T-helper 1 cell treated with Interleukin-12 subunit alpha and Interleukin-12 subunit beta and Interleukin-4 antibody, amounts not matched to agents 30 μg/mL and 1 μg/mL, for 36 hours (primary cell): Measurements from ENCODE around the gene PLCH2.
A peak's percentile ranks its signal among the peaks of the same experiment; 100 is the strongest.
"Not testable (repeated sequence)": the region's sequence is repeated elsewhere in the genome, so short reads cannot be mapped to it uniquely, and the experiment has no call there.

Experiments
- H3K27ac Mint-ChIP-seq: one replicate; pipeline ENCODE4 v1.8.0; 2021; ENCODE audit warnings: mild to moderate bottlenecking, mixed read lengths
- H3K27me3 Mint-ChIP-seq: one replicate; pipeline ENCODE4 v1.8.0; 2021; ENCODE audit warnings: low read depth, mixed read lengths
- H3K36me3 Mint-ChIP-seq: one replicate; pipeline ENCODE4 v1.8.0; 2021; ENCODE audit warnings: low read depth, mixed read lengths
- H3K4me1 Mint-ChIP-seq: one replicate; pipeline ENCODE4 v1.8.0; 2021; ENCODE audit warnings: low read depth, mixed read lengths
- H3K4me3 Mint-ChIP-seq: one replicate; pipeline ENCODE4 v1.8.0; 2021; ENCODE audit warnings: mild to moderate bottlenecking, moderate library complexity, mixed read lengths
- H3K9me3 Mint-ChIP-seq: one replicate; pipeline ENCODE4 v1.8.0; 2021; ENCODE audit warnings: mixed read lengths

Gene PLCH2

DNA sequence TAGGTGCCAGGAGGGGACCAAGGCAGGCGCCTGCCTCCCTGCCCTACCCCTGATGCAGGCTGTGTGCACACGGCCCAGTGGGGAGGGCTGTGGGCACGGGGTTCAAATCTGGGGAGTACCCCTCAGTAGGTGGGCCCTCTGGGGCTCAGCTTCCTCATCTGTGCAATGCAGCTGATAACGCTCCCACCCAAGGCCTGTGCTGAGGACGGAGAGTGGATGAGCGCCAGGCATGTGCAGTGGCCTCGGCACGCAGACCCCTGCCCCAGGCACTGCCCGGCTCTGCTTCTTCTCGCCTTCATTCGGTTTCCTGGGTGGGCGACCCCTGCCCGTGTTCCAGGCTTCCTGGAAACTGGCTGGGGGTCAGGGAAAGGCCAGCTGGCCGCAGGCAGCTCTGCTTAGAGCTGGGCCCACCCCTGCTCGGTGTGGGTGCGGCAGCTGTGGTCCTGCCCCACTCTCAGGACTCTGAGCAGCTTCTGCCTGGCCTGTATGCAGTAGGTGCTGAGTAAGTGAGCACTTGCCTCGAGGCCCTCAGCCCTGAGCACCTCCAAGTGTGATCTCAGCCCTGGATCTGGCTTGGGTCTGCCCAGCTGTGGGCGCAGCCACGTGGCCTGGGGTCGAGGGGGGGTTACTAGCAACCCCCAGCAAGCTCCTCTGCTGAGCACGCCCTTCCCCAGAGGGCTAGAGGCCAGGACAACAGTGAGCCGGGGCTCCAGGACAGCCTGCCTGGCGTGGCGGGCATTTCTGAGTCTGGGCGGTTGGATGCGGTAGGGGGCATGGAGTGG is 68.2 kb downstream of the PLCH2 start:
- H3K4me3 Mint-ChIP-seq, result no peak overlapping the region
- peaks cover 13% of the 10 kb centered on the region for H3K4me1 Mint-ChIP-seq
- peaks cover 18% of the 10 kb centered on the region for H3K27me3 Mint-ChIP-seq
- no peaks in the 10 kb centered on the region for H3K36me3 Mint-ChIP-seq
- no peaks in the 10 kb centered on the region for H3K9me3 Mint-ChIP-seq
- H3K27ac Mint-ChIP-seq, result no peak overlapping the region

DNA sequence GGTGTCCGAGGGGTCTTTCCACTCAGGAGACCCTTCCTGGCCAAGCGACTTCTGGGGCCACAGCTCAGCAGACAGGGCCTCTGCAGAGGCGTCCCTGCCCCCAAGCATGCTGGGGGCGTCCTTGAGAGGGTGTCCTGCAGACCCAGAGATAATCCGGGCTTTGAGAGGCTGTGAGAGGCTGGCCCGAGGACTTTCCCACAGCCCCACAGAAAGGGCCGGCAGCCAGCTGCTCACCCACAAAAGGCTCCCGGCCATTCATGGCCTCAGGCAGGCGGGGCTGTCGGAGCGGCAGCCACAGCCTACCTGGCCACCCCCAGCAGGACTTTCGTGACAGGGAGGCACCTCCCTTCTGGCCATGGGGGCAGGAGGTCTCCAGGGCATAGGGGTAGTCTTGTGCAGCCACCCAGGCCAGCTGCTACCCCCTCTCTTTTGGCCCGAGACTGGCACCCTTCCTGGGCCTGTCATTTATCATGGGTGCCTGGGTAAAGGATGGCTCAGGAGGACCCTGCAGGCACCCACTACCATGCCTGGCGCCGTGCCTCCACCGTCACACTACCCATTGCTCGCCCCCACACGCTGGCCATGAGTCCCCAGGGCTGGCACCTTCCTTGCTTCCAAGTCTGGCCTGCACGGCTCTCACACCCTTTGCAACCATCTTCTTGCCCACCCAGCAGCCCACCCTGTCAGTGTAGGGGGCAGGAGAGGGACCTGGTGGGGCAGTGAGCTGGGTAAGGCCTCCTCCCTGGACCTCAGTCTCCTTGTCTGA is 69.0 kb downstream of the PLCH2 start:
- Mint-ChIP-seq H3K36me3 (no peaks in the 10 kb centered on the region), H3K27ac (no peak overlapping the region), H3K4me1 (peaks cover 14% of the 10 kb centered on the region), H3K4me3 (no peak overlapping the region), H3K27me3 (peaks cover 14% of the 10 kb centered on the region), H3K9me3 (no peaks in the 10 kb centered on the region)

DNA sequence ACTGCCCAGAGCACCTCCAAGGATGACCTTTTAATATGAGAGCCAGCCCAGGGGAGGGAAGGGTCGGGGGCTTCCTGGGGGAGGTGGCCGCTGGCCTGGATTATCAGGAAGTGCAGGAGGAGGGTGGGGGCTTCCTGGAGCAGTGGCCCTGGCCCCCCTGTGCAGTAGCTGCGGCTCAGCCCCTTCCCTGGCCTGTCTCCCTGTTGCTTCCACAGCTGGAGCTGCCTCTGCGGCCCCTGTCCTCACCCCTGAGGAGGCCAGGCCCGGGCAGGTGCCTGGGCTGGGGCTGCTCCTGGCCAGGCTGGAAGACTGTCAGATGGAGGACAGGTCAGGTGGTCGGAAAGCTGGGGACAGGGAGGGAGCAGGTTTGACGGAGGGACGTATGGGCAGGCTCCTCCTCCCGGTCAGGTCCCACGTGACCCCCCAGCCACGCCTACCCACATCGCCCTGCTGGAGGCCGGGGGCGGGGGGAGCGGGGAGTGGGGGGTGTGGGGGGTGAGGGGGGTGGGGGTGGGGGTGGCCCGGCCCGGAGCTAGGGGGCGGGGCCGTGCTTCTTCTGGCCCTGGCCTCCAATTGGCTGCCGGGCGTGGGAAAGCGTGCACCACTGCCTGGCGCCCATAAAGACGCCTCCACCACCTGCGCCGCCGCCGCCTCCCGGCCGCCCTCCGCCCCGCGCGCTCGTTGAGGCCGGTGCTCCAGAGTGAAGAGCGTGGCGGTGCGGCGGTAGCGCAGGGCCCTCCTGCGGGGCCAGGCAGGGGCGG is 69.8 kb downstream of the PLCH2 start:
- Mint-ChIP-seq H3K36me3 (no peaks in the 10 kb centered on the region), H3K27ac (no peak overlapping the region), H3K4me1 (peaks cover 14% of the 10 kb centered on the region), H3K27me3 (peaks cover 13% of the 10 kb centered on the region), H3K9me3 (no peaks in the 10 kb centered on the region), H3K4me3 (peak overlapping the region; percentile 92)

DNA sequence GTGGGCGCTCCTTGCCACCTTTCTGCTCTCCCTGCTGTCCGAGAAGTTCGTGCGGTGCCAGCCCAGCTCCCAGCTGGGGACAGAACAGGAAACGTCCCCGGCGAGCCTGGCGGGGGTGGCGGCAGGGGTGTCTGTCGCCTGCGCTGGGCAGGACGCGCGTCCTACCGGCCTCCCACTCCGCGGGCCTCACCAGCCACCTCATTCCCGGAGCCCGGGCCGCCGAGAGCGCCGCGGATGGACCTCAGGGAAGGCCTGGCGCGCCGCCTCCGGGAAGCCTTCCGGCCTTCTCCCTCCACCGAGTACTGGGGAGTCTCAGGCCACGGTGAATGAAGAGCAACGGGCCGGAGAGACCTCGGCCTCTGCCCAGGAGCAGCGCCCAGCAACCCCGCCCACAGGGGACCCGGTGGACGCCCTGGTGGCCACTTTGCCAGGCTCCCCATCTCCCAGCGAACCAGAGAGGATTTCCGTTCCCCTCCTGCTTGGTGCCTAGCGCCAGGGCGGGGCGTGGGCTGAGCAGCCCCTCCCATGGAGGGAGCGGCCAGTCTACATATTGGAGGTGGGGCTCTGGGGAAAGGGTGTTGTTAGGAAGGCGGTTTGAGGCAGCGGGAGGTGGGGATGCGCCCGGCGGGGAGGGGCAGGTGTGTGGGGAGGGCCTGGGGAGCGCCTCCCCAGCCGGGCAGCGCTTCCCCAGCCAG is 70.6 kb downstream of the PLCH2 start:
- Mint-ChIP-seq H3K4me3 (peak overlapping the region; percentile 92), H3K4me1 (peaks cover 13% of the 10 kb centered on the region), H3K27ac (peak overlapping the region; percentile 98), H3K27me3 (peaks cover 6% of the 10 kb centered on the region), H3K36me3 (no peaks in the 10 kb centered on the region), H3K9me3 (no peaks in the 10 kb centered on the region)

DNA sequence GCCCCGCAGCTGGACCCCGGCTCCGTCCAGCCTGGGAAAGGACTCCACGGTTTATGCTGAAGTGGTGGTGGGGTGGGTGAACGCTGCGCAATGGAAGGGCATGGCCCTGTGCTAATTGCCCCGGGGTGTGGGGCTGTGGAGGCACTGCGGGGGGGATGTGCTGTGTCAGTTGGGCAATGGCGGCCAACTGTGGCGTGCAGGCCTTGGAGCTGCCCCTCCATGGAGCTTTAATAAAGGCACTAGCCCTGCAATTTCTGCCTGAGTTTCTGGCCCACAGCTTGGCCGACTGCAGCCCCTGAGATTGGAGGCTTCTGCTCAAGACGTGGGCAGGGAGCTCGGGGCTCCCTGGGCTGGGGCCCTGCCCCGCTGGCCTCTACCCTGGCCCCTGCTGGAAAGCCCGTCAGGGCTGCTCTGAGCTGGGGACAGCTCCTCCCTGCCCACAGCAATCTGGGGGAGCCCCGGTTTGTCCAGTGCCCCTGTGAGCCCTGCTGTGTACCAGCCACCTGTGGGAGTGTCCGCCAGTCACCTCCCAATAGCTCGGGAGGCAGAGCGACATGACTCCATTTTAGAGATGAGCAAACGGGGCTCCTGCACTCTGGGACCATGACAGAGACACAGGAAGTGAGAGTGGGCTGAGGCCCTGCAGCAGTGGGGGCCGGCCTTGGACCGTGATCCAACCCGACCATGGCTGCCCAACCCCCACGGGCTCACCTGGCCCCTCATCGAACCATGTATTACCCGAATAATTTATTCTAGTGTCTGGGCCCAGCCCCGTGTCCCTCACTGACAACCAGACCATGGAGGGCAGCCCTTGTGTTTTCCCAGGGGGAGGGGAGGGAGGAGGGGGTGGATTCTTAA is 71.3 kb downstream of the PLCH2 start:
- Mint-ChIP-seq H3K9me3 (no peaks in the 10 kb centered on the region), H3K27ac (peak overlapping the region; percentile 98), H3K4me1 (peaks cover 13% of the 10 kb centered on the region), H3K4me3 (peak overlapping the region; percentile 92), H3K36me3 (no peaks in the 10 kb centered on the region), H3K27me3 (no peaks in the 10 kb centered on the region)

DNA sequence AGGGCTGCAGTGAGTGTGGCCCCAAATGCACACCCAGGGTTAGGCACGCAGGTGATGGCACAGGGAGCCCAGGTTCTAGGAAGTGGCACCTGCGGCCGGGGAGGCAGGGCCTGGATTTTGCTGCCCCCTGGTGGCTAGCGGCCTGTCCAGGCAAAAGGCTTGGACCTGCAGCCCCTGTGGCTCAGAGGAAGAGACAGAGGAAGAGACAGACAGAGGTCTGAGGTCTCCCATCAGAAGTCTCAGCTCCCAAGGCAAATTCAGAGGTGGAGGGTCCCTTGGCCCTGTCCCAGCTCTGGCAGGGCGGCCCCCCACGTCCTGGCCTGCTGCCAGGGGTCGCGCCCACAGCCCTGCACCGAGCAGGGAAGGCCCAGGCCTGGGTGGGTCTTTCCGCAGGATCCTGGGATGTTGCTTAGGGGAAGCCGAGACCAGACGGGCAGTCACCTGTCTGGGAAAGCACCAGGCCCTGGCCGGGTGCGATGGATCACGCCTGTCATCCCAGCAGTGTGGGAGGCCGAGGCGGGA is 72.0 kb downstream of the PLCH2 start:
- Mint-ChIP-seq H3K4me3 (peak overlapping the region; percentile 92), H3K27me3 (no peaks in the 10 kb centered on the region), H3K4me1 (peaks cover 13% of the 10 kb centered on the region), H3K36me3 (no peaks in the 10 kb centered on the region), H3K9me3 (no peaks in the 10 kb centered on the region), H3K27ac (peak overlapping the region; percentile 98)

DNA sequence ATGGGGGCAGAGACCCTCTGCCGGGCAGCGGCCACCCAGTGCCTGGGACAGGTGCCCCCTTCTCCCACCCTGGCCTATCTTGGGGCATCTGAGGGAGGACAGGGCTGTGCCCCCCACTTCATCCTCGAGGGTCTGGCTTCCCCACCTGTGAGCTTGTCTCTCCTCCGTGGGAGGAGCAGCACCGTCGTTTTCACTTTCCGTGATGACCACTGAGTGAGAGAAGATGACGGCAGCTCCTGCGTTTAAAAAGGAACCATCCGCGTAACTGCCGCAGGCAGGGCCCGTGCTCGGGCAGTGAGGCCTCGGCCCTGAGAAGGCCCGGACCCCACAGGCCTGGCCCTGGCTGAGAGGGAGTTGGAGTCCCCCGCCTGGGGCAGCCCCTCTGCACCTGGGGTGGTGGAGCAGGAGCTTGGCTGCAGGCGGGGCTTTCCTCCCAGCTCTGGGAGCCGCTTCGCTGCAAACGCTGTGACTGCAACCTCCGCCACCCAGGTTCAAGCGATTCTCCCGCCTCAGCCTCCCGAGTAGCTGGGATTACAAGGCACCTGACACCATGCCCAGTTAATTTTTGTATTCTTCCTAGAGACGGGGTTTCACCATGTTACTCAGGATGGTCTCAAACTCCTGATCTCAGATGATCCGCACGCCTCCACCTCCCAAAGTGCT is 73.4 kb downstream of the PLCH2 start:
- not testable (repeated sequence) for H3K9me3 Mint-ChIP-seq, H3K4me3 Mint-ChIP-seq, H3K27me3 Mint-ChIP-seq, H3K36me3 Mint-ChIP-seq
- H3K4me1 Mint-ChIP-seq, result peaks cover 18% of the 10 kb centered on the region
- H3K27ac Mint-ChIP-seq, result peak overlapping the region; percentile 98

DNA sequence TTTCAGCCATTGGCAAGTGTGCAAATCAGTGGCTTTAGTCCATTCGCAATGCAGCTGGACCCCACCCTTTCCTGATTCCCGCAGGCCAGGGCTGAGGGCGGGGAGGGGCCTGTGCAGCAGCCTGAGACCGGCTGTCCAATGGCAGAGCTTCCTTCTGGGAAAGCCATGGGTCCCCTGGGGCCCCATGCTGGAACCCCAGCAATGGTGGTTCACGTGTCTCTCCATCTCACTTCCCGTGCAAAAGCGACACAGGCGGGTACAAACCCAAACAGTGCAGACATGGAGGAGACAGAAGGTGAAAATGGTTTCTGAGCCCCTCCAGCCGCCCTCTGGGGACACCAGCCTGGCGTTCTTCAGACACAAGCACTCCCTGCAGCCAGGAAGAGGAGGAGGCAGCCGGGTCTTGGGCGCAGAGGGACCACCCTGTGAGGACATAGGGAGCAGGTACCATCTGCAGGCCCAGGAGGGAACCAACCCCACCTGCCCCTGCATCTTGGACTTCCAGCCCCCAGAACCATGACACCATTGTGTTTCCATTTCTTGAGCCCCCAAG is 74.3 kb downstream of the PLCH2 start:
- H3K9me3 Mint-ChIP-seq, H3K36me3 Mint-ChIP-seq, H3K27ac Mint-ChIP-seq, H3K4me3 Mint-ChIP-seq, H3K27me3 Mint-ChIP-seq: not testable (repeated sequence)
- H3K4me1 Mint-ChIP-seq, result peaks cover 24% of the 10 kb centered on the region

DNA sequence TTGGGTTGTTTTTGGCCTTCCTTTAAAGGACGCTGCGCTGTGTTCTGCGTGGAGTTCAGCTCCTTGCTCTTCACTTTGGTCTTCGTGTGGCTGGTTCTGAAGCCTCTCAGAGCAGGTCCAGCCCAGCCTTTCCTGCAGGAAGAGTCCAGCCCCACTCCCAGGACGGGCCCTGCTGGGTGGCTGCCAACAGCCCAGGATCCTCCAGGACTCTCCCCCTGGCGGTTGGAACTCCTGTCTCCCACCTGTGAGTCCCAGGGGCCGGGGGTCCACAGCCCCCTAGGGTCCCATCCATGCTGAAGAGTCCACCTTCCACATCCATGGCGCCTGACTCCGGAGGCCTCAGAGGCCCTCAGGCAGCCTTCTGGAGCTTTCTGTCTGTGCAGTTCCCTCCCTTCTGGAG is 75.5 kb downstream of the PLCH2 start:
- peaks cover 28% of the 10 kb centered on the region for H3K4me1 Mint-ChIP-seq
- H3K4me3 Mint-ChIP-seq, H3K27ac Mint-ChIP-seq: not testable (repeated sequence)

DNA sequence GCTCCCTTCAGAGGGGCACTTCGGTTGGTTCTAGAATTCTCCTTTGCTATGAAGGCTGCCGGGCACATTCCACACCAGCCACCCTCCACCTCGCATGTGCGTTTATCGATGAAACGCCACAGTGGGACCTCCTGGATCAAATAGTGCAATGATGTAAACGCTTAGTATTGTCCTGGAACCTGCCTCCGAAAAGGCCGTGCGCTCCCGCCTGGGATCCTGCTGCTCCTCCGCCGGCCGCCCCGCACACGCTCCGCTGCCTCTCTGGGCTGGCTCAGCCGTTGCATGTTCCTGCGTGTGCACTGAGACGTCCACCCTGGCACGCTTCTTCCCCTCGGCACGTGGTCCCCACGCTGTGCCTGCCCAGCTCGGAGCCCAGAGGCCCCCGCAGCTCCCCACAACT is 76.1 kb downstream of the PLCH2 start:
- H3K4me3 Mint-ChIP-seq, result no peak overlapping the region
- no peak overlapping the region for H3K27ac Mint-ChIP-seq
- peaks cover 12% of the 10 kb centered on the region for H3K36me3 Mint-ChIP-seq
- H3K9me3 Mint-ChIP-seq, result no peaks in the 10 kb centered on the region
- no peaks in the 10 kb centered on the region for H3K27me3 Mint-ChIP-seq
- peaks cover 28% of the 10 kb centered on the region for H3K4me1 Mint-ChIP-seq

More for the DNA sequence above, 75.5 kb downstream of the PLCH2 start:
- not testable (repeated sequence) for H3K9me3 Mint-ChIP-seq, H3K27me3 Mint-ChIP-seq, H3K36me3 Mint-ChIP-seq

DNA sequence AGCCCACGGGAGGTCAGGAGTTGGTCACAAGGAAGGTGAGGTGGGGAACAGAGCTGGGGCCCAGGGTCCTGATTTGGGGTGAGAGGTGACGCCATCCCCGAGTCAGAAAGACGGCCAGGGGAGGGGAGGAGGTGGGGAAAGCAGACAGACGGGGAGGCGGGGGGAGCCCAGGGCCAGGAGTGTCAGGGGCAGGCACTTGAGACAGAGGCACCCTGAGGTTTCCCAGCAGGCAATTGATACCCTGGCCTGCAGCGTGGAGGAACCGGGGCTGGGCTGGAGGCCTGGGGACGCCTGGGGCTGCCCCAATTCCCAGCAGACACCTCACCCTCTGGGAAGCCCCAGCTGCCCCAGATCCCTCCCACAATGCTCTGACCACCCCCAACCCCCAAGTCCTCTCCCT is 77.0 kb downstream of the PLCH2 start:
- peaks cover 23% of the 10 kb centered on the region for H3K4me1 Mint-ChIP-seq
- H3K9me3 Mint-ChIP-seq, H3K27me3 Mint-ChIP-seq, H3K4me3 Mint-ChIP-seq, H3K27ac Mint-ChIP-seq: not testable (repeated sequence)
- H3K36me3 Mint-ChIP-seq, result peaks cover 16% of the 10 kb centered on the region

DNA sequence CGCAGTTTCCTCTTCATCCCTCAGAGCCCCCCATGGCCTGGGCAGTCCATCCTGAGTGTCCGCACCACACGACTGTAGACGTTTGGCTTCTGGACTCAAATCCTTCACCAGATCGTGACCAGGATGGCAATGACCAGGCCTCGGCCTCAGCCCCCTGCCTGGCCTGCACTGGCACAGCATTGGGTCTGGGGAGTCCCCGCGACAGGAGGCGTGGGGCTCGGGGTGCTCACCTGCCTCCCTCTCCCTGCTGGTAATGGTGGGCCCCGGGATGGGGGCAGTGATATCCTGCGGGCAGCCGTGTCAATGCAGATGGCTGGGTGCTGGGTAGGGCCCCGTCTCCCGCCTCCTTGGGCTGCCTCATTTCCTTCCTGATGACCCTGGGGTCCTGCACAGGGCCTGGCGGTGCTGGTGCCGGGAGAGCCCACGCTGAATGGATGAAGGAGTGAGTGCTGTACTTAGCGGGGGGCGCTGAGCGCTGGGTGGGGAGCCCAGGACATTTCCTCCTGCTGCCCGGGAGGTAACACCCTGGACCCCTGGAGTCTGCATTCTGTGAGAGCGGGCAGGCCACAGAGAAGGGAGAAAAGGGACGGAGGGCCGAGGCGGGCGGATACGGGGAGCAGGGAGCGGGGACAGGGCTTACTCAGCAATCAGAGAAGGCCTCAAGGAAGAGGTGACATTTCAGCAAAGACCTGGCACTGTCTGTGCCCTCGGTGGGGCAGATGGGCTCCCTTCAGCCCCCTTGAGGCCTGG is 78.0 kb downstream of the PLCH2 start:
- no peaks in the 10 kb centered on the region for H3K27me3 Mint-ChIP-seq
- peaks cover 23% of the 10 kb centered on the region for H3K4me1 Mint-ChIP-seq
- peaks cover 22% of the 10 kb centered on the region for H3K36me3 Mint-ChIP-seq
- peak overlapping the region; percentile 99 for H3K27ac Mint-ChIP-seq
- H3K4me3 Mint-ChIP-seq, result no peak overlapping the region
- H3K9me3 Mint-ChIP-seq, result no peaks in the 10 kb centered on the region
